CD1c-positive myeloid dendritic cell (primary cell): Measurements from ENCODE around the gene MED15.
"Not testable (repeated sequence)": the region's sequence is repeated elsewhere in the genome, so short reads cannot be mapped to it uniquely, and the experiment has no call there.

Source experiments
- DNase-seq: peaks from one replicate; pipeline ENCODE4 v3.0.0-alpha.2; 2016; ENCODE audit errors: extremely low spot score

MED15 gene

DNA sequence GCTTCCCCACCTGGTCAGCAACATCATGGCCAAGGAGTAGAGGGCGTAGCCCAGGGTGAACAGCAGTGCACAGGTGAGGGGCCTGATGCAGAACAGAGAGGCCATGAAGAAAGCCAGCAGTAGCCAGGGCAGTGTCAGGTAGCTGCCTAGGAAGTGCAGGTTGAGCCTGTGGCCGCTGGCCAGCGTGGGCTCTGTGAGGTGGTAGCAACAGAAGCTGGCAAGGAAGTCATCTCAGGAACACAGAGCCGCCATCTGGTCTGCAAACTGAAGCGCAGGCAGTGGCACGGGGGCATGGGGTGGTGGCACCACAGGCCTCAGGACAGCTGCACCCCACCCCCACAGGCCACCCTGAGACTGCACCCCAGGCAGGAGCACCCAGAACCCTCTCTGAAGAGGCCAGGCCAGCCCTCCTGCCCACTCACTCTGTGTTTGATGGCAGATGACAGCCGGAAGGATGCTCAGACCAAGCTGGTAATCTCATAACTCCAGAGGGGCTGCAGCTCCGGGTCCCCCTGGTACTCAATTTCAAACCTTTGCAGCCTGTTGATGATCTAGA, 95.3 kb downstream of the MED15 start:
- DNase-seq, result no peak

DNA sequence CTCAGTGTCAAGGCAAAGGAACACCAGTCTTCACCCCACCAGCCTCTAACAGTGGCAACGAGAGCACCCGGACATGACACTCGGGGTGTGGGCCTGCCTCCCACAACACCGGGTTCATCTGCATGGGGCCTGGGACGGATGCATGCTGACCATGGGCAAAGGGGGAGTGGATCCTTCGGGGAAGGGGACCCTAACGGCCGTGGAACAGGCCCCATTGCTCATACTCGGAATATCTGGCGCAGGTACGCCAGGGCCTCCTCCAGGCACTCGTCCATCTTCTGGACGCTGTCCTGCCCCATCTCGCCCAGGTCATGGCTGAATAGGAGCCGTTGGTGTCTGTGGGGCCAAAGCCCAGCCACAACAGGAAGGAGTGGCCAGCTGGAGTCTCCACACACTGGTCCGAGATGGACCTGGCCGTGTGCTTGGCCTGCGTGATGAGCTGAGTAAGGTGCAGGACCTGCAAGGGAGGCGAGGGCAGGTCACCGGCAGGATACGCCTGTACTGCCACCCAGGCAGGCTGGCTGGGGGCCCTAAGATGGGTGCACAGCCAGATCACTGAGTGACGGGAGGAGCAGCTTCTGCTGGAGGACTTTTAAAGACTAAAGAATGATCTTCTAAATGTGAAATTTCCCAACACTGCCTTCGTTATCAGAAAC, 96.8 kb downstream of the MED15 start:
- DNase-seq, result no peak

DNA sequence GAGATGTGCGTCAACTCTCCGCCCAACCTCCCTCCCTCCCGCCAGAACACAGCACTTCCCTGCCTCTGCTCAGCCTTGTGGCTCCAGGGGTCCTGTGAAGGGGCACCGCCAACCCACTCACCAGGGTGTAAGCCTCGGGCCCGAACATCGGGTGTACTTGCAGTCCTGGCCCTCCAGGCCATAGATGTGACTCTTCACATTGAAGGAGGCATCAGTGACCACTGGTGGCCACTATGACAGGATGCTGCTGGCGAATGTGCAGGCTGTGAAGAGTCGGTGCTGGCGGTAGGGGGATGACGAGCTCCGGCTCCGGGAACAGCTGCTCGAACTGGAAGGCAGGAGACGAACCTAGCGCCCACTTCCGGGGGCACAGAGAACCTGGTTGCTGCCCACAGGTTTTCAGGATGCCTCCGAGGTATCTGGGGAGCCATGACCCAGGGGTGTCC, 97.4 kb downstream of the MED15 start:
- no peak for DNase-seq

DNA sequence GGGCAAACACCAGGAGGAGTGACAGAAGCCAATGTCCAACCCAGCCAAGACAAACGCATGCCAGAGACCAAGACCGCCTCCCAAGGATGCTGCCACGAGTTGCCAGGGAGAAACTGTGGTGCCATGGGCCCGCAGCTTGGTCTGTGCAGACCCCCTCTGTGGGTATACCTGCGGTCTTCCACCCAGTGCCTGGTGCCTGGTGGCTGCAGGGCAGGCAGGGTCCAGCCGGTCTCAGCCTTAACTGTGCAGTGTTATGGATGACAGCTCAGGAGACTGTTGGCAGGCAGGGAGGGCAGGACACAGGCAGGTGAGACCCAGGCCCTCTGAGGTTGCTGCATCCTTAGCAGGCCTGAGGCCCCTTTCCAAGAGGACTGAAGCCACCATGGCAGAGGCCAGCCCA, 97.9 kb downstream of the MED15 start:
- no peak for DNase-seq

DNA sequence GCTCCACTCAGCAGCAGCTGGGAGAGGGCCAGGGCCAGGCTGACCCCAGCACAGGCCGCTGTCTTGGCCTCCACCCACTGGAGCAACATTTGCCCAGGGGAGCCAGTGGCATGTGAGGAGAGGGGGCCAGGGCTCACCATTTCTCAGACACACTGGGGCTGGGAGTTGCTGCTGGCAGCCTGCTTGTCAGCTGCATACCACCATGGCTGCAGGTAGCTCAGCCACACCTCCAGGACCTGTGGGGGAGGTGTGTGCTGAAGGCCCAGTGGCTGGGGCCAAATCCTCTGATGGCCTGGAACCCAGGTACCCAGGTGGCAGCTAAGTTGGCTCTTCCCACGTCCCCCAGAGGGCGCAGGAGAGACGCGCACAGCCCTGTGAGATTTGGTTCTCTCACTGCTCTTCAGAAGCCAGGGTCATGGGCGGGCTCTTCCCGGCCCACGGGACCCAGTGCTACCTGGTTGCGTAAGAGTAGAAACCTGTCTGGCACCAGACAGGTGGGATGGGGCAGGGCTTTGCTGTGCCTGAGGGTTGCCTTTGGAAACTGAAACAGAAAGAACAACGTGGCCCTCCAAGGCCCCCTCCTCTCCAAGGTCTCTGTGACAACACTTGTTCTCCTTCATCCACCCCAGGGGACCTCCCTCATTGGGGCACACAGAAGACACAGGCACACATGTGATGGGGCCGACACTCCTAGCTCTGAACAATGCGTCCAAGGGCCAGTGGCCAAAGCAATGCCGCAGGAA, 98.8 kb downstream of the MED15 start:
- peak; percentile 65 for DNase-seq

DNA sequence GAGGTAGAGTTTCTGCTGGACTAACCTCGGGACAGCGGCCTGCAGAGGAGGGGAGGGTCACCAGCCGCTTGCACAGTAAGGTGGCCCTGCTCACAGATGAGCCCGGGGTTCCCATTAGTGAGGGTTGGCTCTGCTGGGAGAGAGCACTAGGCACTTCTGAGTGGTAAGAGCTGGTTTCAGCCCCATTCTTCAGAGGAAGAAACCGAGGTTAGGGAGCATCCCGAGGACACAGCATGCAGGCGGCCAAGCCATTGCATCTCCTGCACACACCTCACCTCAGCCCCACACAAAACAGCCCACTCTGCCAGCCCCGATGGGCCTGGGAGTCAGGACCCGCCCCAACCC, 99.3 kb downstream of the MED15 start:
- DNase-seq, result no peak

DNA sequence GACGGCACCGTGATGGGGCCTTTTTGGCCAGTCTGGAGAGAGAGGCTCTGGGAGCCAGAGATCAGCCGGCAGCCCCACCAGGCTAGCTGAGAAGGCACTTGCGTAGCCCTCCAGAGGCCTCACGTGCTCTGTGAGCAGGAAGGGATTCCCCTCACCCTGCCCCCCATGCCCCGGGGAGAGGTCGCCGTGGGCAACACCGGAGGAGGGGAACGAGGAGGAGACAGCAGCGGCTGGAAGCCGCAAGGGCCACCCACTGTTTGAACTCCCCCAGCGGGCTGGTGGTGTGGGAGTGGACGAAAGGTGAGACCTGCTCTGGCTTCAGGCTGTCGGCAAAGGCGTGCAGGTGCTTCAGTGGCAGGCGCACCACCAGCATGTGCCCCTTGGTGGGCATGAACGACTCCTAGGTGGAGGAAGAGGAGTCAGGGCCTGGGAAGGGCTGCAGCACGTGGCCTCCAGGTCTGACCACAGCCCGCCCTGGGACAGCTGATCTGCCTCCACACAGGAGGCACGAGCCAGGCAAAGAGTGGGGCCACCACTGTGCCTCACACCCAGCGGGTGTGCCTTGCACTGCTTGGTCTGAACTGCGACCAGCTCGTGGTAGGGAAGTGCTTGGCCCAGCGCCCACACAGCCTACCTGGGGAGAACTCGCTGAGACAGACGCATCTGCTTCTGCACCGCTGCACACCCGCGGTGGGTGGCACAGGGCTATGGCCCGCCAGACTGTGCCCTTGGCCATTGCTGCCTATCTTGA, 99.9 kb downstream of the MED15 start:
- DNase-seq, result no peak

DNA sequence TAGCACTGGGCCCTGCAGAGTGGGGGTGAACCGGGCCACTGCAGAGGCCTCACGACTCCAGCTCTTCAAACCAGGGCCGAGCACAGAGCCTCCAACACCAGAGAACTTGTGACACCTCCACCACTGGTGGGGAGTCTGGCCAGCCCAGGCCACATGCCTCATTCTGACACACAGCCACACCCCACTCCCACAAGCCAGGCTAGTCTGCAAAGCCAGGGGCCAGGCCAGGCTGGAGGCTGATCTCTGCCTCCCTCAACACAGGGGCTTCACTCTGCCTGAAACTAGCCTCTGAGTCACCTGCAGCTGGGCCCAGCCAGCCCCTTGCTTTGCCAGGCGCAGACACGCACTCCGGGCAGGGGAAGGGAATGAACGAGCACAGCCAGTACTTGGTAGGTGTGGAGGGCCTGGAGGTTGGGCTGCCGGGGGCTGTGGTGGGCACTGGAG, 102.9 kb downstream of the MED15 start:
- DNase-seq, result no peak

DNA sequence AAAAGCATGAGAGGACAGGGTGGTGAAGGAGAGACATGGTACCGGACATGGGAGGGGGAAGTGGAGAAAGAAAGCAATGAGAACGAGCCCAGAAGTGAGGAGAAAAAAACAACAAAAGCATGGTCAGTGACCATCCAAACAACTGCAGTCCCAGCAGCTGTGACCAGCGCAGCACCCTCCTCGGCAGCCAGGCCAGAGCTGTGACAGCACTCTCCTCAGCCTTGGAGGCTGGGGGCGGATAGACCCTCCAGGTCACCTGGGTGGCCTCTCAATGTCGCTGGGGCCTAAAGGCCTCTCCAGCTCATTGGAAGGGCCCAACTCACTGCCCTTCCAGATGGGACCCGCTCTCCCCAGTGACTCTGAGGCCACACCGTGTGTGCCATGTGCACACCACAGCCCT, 103.3 kb downstream of the MED15 start:
- no peak for DNase-seq

DNA sequence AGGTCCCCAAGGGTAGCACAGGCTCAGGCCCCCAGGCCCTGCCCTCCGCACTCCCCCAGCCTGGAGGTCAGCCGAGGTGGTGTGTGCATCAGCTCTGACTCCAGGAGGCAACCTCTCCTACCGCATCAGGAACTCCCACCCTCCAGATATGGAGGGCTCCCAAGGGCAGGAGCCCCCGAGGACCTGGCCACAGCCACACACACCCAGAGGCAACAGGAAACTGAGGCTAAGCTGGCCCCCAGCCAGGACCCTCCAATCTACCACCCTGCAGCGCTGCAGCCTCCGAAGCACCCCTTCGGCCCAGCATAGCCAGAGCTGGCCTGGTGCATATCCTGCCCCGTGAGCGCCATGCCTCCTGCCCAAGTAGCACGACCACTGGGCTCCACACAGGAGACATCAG, 104.0 kb downstream of the MED15 start:
- DNase-seq, result no peak

DNA sequence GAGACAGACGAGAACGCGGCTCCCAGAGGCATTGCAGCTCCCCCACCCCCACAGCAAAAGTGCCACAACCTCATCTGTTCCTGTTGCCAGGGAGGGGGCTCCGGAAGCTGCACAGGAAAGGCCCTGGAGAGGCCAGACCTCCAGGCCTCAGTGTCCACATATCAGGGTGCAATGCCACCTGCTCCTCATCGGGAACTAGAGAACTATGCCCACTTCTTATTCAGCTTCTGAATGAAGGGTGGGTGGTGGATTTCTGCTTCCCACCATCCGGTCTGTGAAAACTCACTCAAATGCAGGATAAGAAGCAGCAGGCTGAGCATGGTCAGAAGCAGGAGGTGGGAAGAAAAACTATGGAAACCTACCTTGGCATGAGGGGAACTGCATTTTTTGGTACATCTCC, 105.9 kb downstream of the MED15 start:
- DNase-seq, result no peak

DNA sequence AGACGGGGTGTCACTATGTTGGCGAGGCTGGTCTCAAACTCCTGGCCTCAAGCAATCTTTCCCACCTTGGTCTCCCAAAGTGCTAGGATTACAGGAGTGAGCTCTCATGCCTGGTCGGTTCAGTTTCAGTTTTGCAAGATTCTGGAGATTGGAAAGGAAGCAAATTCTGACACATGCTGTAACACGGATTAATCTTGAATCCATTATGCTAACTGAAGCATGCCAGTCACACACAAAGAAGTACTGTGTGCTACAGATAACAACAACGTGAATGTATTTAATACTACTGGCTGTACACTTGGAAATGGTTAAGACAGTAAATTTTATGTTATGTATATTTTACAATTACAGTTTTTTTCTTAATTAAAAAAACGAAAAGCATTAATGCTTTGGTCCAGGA, 107.6 kb downstream of the MED15 start:
- no peak for DNase-seq

DNA sequence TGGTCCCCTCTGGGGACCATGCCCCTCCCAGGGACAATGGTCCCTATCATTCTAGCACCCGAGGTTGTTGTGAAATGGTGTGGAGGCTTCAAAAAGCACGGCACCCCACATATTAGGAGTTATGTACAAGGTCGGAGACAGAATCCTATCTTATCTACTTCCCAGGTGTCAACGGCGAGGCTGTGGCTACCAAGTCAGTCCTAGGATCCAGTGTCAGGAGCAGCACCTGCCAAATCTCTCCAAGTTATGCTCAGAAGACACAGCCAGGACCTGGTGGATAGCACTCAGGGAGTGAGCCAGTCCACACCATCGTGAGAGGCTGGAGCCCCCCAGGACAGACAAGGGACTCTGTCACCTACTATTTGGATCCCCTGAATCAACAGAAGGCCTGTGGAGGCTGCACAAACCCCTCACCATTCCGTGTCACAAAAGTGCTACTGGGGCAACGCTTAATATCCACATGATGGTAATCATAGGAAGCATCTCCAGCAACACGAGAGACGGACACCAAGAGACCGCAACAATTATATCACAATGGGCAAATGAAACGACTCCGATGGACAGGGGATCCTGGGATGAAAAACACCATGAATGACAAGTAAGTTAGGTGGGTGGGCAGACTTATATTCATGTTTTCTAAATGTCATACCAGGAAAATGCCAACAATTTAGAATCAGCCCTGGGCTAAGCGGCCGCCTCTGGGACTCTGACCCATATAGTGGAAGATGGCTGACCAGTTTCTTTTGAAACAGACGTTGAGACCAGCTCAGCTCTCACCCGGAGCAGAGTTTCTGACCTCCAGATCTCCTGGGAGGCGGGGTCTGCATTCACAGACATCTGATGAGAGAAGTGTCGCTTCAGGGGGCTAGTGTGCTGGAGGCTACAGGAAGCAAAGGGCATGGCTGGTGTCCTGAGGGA, 108.4 kb downstream of the MED15 start:
- DNase-seq, result no peak

DNA sequence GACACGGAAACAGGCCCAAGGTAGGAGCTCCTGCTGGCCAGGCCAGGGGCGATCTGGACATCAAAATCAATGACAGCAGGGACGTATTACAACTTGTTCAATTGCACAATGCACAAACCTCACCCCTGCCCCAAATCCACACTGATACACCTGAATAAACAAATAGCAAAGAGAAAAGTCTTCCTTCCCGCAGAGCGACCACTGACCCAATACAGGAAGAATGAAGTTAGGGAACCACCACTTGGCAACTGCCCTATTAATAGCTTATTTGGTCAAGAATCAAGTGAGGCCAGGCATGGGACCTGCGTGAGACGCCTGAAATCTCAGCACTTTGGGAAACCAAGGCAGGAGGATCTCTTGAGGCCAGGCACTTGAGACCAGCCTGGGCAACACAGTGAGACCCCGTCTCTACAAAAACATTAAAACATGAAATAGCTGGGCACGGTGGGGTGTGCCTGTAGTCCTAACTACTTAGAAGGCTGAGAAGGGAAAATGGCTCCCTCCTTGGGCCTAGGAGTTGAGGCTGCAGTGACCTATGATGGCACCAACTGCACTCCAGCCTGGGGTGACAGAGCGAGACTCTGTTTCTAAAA, 109.1 kb downstream of the MED15 start:
- no peak for DNase-seq

DNA sequence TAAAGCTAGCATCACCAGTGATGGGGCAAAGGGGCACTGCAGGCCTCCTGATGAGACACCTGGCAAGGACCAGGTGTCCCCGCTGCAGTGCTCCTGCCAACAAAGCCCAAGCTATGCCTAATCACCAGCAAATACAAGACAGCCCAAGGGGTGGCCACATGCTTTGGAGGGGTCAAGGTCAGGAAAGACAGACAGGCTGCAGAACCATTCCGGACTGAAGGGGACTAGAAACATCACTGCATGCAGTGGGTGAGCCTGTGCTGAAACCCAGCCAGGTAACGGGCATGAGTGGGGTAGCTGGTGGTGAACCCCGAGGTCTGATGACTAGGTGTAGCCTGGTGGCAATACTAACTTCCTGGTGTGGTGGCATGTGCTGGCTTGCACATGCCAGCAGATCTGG, 111.1 kb downstream of the MED15 start:
- no peak for DNase-seq

DNA sequence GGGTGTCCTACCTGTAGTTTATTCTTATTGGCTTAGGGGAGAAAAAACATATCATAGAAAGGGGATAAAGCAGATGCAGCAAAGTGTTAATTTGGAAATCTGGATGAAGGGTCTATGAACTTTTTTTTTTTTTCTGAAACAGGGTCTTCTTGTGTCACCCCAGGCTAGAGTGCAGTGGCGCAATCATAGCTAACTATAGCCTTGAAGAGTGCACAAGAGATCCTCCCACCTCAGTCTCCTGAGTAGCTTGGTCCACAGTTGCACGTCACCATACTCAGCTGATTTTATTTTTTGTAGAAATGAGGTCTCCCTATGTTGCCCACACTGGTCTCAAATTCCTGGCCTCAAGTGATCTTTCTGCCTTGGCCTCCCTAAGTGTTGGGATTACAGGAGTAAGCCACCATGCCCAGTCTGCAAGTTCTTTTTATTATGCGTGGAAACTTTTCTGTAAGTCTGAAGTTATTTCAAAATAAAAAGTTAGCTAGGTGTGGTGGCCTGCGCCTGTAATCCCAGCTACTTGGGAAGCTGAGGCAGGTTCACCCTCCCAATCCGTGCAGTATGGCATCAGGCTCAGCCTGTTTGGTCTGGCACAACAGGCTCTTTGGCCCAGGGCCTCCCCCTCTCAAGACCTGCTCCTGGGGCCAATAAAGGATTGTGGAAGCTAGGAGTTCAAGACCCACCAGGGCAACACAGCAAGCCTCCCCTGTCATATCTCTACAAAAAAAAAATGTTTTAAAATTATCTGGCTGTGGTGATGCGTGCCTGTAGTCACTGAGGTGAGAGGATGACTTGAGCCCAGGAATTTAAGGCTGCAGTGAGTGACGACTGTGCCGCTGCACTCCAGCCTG, 111.9 kb downstream of the MED15 start:
- DNase-seq, result no peak

DNA sequence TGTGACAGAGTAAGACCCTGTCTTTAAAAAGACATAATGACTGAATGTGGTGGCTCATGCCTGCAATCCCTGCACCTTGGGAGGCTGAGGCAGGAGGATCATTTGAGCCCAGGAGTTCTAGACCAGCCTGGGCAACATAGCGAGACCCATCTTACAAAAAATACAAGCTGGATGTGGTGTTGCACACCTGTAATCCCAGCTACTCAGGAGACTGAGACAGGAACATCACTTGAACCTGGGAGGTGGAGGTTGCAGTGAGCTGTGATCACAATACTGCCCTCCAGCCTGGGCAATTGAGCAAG, 112.4 kb downstream of the MED15 start:
- not testable (repeated sequence) for DNase-seq

DNA sequence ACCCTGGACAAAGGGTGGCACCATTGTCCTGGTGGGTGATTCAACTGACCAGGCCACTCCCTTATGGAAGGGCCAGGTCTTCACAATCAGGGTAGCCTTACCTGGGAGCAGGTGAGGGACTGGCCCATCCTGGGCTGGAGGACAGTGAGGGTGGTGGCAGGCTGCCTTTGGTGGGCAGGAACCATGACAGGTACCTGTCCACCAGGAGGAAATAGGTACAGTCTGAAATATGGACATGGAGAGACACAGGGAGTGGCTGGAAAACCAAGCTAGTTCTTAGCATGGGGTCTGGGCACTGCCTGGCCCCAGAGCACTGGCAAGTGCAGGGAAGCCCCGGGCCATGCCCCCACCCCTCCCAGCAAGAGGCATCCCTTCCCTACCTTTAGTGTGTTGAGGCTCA, 113.8 kb downstream of the MED15 start:
- no peak for DNase-seq

DNA sequence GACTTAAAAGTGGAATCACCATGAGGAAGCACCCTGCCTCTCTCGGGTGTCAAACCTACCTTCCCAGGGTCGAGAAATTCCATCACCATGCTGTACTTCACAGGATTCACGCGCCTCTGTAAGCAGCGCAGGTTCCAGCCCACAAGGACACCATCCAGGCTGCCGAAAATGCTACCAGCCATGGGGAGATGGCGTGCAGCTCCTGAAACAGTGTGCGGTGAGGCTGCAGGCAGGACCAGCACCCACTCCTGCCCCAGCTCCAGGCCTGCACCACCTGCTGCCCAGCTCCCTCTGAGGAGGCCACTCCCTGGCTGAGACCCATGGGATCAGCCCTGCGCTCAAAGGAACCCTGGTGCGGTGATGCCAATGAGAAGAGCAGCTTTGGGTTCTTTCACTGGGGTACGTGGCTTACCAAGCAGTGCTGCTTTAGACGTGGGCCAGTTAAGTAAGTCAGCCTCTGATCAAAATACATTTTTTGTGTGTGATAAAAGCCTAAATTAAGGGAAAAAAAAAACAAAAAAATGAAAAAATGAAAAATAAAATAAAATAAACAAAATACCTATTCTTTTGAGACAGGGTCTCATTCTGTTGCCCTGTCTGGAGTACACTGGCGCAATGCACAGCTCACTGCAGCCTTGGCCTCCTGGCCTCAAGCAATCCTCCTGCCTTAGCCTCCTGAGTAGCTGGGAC, 115.4 kb downstream of the MED15 start:
- no peak for DNase-seq

DNA sequence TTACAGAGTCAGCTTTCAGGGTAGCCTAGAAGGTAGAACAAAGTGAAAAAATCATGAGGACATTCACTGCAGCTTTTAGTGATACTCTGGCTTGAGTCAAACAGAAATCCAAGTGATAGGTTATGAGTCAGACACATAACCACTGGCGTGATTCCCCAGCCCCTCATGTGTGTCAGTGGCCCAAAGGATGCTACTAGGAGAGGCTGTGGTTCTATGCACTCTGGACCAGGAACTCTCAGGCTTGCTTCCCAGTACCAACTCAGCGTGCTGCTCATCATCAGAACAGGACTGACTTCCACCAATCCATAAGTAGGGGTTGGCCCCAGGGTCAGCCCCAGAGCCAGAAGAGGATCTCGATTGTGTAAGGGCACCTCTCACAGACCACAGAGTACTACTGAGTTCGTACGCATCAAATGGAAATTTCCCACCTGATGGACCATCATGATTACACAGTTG, 116.8 kb downstream of the MED15 start:
- DNase-seq, result no peak
